ENCODE results near the gene EFNA5.

GRCh38 chr5:107513337-107514085, 157.2 kb downstream of the EFNA5 start:
- TF ChIP-seq JUNB (CRISPR knock-in tag; IDR thresholded peaks at IDR 0.05; ENCODE audit: borderline replicate concordance), result no peak
- no peak for TF ChIP-seq FOSL1 (CRISPR knock-in tag; IDR thresholded peaks at IDR 0.05; ENCODE audit: borderline replicate concordance)
- TF ChIP-seq REST (IDR thresholded peaks at IDR 0.05; ENCODE audit: borderline replicate concordance in 1 of 2, low read depth in 1 of 2, low read length in 2 of 2), result no peak
- no peak for TF ChIP-seq CTCF (CRISPR knock-in tag; IDR thresholded peaks at IDR 0.05)
- TF ChIP-seq KLF9 (CRISPR knock-in tag; IDR thresholded peaks at IDR 0.05; ENCODE audit: low read depth), result no peak
- TF ChIP-seq ZNF207 (IDR thresholded peaks at IDR 0.05; ENCODE audit: borderline replicate concordance), result no peak
- TF ChIP-seq MAX (IDR thresholded peaks at IDR 0.05), result no peak
- no peak for TF ChIP-seq POLR2AphosphoS5 (IDR thresholded peaks at IDR 0.05; ENCODE audit: low read depth, low read length)
- no peak for TF ChIP-seq BRCA1 (CRISPR knock-in tag; IDR thresholded peaks at IDR 0.05)

Data from HepG2 (cell line).